K562 (cell line): ENCODE measurements around the gene SLC22A16.

Source experiments
- FOXP1 ChIP-seq: sonication (generic); formaldehyde crosslinking; IDR thresholded peaks from 2 replicates; pipeline ENCODE4 v1.8.0; 2022; ENCODE audit warnings: mild to moderate bottlenecking, missing genetic modification reagents
- HNRNPH1 ChIP-seq: fragments of 200-400 bp; formaldehyde crosslinking; optimal IDR thresholded peaks from 2 replicates; pipeline ENCODE3; 2017; ENCODE audit warnings: low read depth, mild to moderate bottlenecking, low read length, moderate library complexity
- MCM5 ChIP-seq: fragments of 450-650 bp; IDR thresholded peaks from 2 replicates; pipeline ENCODE4 v1.6.1; 2016; ENCODE audit warnings: low read depth
- MLX ChIP-seq, 2 experiments: fragments of 450-650 bp in 1 of 2; sonication (generic) in 1 of 2; formaldehyde crosslinking; conservative IDR thresholded peaks; 2 replicates each; pipeline versions ENCODE4 v1.4.0 to v1.8.1; 2020 to 2022; ENCODE audit warnings: mild to moderate bottlenecking in 1 of 2, missing genetic modification reagents in 1 of 2
- SETDB1 ChIP-seq: IDR thresholded peaks from one replicate; pipeline ENCODE4 v1.6.1; 2012; ENCODE audit warnings: low read length, control low read depth, inconsistent platforms
- SRF ChIP-seq, 2 experiments: fragments of 250-450, 450-650 bp in 1 of 2; sonication (Bioruptor Pico) in 1 of 2; sonication (generic) in 1 of 2; formaldehyde crosslinking; IDR thresholded peaks; 2 replicates each; pipeline versions ENCODE4 v1.5.0 to v1.5.1; 2020 to 2022; ENCODE audit warnings: mild to moderate bottlenecking in 1 of 2, missing genetic modification reagents in 1 of 2
- STAT5A ChIP-seq: IDR thresholded peaks from 2 replicates; pipeline ENCODE4 v1.6.1; 2012; ENCODE audit warnings: low read length, inconsistent platforms, borderline replicate concordance
- ZBTB17 ChIP-seq: fragments of 450-650 bp; formaldehyde crosslinking; IDR thresholded peaks from 2 replicates; pipeline ENCODE4 v1.4.0; 2020; ENCODE audit warnings: mild to moderate bottlenecking
- ZBTB33 ChIP-seq: sonication (generic); formaldehyde crosslinking; IDR thresholded peaks from 2 replicates; pipeline ENCODE4 v1.8.1; 2023; ENCODE audit warnings: mild to moderate bottlenecking, missing genetic modification reagents
- ZKSCAN1 ChIP-seq: fragments of 150-350 bp; IDR thresholded peaks from 2 replicates; pipeline ENCODE4 v1.6.1; 2016; ENCODE audit warnings: low read depth, low read length
- ZNF318 ChIP-seq, 2 experiments: fragments of 450-650 bp; IDR thresholded peaks; 2 replicates each; pipeline ENCODE4 v1.6.1; 2016; ENCODE audit warnings: mild to moderate bottlenecking in 2 of 2, borderline replicate concordance in 1 of 2, low read depth in 1 of 2, moderate library complexity in 1 of 2
- ZZZ3 ChIP-seq: fragments of 450-650 bp; IDR thresholded peaks from 2 replicates; pipeline ENCODE4 v1.6.1; 2016; ENCODE audit warnings: antibody characterized with exemption, mild to moderate bottlenecking, moderate library complexity

GRCh38 chr6:110430236-110430635 lies 46.2 kb downstream of the SLC22A16 start:
- TF ChIP-seq ZNF318 (IDR thresholded peaks at IDR 0.05; ENCODE audit: borderline replicate concordance in 1 of 2, low read depth in 1 of 2) (no peak), HNRNPH1 (no peak), STAT5A (no peak), ZKSCAN1 (no peak), MLX (CRISPR knock-in tag; conservative IDR thresholded peaks at IDR 0.05) (no peak), FOXP1 (CRISPR knock-in tag) (no peak), MCM5 (no peak), ZBTB17 (CRISPR knock-in tag) (no peak), SRF (CRISPR knock-in tag; IDR thresholded peaks at IDR 0.05) (no peak), ZBTB33 (CRISPR knock-in tag) (no peak), ZZZ3 (no peak), SETDB1 (no peak)
